Esophagus muscularis mucosa (tissue), 4 donors: ENCODE measurements around the gene PLD4. TPM values are rescaled to one million over a fixed set of nuclear protein-coding genes. Genes with fewer than 3 reads are reported as not detected.

Experiments
- DNase-seq: peaks from one replicate; pipeline ENCODE4 v3.0.0-alpha.2; 2017; ENCODE audit errors: extremely low spot score
- H3K27ac ChIP-seq, 4 donors: fragments of 200-600 bp; sonication (generic); replicated peaks in 1 of 4; 1 replicate in 3 of 4; 2 replicates in 1 of 4; pipeline ENCODE4 v1.5.1; 2016 to 2019; ENCODE audit warnings: mild to moderate bottlenecking in 1 of 4
- H3K27me3 ChIP-seq, 4 donors: fragments of 200-600 bp; sonication (generic); one replicate each; pipeline versions ENCODE4 v1.5.1 to v1.6.0; 2016 to 2019
- H3K36me3 ChIP-seq, 4 donors: fragments of 200-600 bp; sonication (generic); one replicate each; pipeline ENCODE4 v1.5.1; 2016 to 2019
- H3K4me1 ChIP-seq, 4 donors: fragments of 200-600 bp; sonication (generic); one replicate each; pipeline ENCODE4 v1.5.1; 2016 to 2019
- H3K4me3 ChIP-seq, 4 donors: fragments of 200-600 bp; sonication (generic); 1 replicate in 2 of 4; 2 replicates in 2 of 4; pipeline ENCODE4 v1.5.1; 2016 to 2019; ENCODE audit warnings: mild to moderate bottlenecking in 4 of 4, moderate library complexity in 1 of 4
- H3K9me3 ChIP-seq, 4 donors: fragments of 200-600 bp; sonication (generic); 1 replicate in 3 of 4; 2 replicates in 1 of 4; pipeline ENCODE4 v1.5.1; 2016 to 2019
- EP300 ChIP-seq: sonication (generic); formaldehyde crosslinking; IDR thresholded peaks from one replicate; pipeline ENCODE4 v1.6.1; 2017; ENCODE audit warnings: antibody characterized with exemption
- POLR2A ChIP-seq: fragments of 450-650 bp; IDR thresholded peaks from one replicate; pipeline ENCODE4 v1.6.1; 2017; ENCODE audit warnings: antibody characterized with exemption, moderate library complexity, mild to moderate bottlenecking, low read depth
- POLR2AphosphoS5 ChIP-seq, 2 donors: sonication (generic); formaldehyde crosslinking; IDR thresholded peaks; one replicate each; pipeline ENCODE4 v1.6.1; 2017; ENCODE audit warnings: antibody characterized with exemption in 2 of 2
- WGBS: methylation state at CpG from one replicate; pipeline ENCODE4 v1.1.5; 2018; 5-methylcytosine and 5-hydroxymethylcytosine counted together
- intact Hi-C: fragments of 100-400 bp; cut with DNase I; formaldehyde crosslinking; loops from one replicate; pipeline ENCODE4 v1.15.1; 2023
- total RNA-seq, 4 donors: library from RNA; depleted of rRNA; stranded (reverse); fragments of >200 nt; gene quantifications; one replicate each; pipeline versions ENCODE4 v1.1.0 to v1.2.1, GENCODE V29; 2016
- TF ChIP-seq, protein P1 (sequence below), 3 experiments: fragments of 200-600 bp in 2 of 3; fragments of 450-650 bp in 1 of 3; sonication (generic) in 2 of 3; IDR thresholded peaks; one replicate each; pipeline ENCODE4 v1.5.1; 2017 to 2019; ENCODE audit warnings: antibody characterized with exemption in 3 of 3, mild to moderate bottlenecking in 2 of 3, moderate library complexity in 1 of 3

PLD4 gene
- total RNA-seq, 4 donors from 2014 or later, result under 0.01 to 0.50 (median 0.15) TPM

DNA sequence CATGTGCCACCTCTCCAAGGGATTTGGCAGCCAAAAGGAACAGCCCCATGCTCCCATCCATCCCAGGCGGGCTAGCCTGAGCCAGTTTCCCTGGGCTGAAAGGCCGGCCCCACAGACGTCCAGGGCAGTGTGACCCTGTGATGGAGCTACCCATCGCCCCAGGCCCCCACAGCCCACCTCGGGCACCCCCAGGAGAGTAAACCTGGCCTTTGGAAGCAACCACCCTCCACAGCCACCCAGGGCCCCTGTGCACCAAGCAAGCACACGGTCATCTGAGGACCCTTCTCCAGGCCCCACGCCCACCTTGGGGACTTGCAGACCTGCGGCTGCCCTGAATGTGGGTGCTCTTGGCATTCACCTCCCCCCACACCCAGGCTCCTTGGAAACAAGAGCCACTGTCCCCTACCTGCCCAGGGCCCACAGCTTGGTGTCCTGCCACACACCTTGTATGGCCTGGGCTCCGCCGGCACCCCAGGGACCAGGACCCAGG, 45.1 kb downstream of the PLD4 start:
- Histone ChIP-seq H3K36me3 (peaks cover 0 to 3% (median 0%) of the 10 kb centered on the region in 4 donors), H3K4me1 (peaks cover 70 to 95% (median 94%) of the 10 kb centered on the region in 4 donors), H3K4me3 (peak overlapping the region; percentile 54 to 66 (median 60)), H3K9me3 (no peaks in the 10 kb centered on the region), H3K27ac (peak overlapping the region; percentile 87 to 99 (median 94)), H3K27me3 (peaks cover 0 to 5% (median 0%) of the 10 kb centered on the region in 4 donors)
- TF ChIP-seq POLR2AphosphoS5 (IDR thresholded peaks at IDR 0.05) (no peak), EP300 (no peak), POLR2A (no peak)
- TF ChIP-seq, protein P1, sequence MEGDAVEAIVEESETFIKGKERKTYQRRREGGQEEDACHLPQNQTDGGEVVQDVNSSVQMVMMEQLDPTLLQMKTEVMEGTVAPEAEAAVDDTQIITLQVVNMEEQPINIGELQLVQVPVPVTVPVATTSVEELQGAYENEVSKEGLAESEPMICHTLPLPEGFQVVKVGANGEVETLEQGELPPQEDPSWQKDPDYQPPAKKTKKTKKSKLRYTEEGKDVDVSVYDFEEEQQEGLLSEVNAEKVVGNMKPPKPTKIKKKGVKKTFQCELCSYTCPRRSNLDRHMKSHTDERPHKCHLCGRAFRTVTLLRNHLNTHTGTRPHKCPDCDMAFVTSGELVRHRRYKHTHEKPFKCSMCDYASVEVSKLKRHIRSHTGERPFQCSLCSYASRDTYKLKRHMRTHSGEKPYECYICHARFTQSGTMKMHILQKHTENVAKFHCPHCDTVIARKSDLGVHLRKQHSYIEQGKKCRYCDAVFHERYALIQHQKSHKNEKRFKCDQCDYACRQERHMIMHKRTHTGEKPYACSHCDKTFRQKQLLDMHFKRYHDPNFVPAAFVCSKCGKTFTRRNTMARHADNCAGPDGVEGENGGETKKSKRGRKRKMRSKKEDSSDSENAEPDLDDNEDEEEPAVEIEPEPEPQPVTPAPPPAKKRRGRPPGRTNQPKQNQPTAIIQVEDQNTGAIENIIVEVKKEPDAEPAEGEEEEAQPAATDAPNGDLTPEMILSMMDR (IDR thresholded peaks at IDR 0.05), result no peak
- DNase-seq, result no peak
- intact Hi-C loops, result loop anchor here (5.0 kb wide), 1 partner anchor 37 kb away; no protein-coding TSS in a partner anchor
- 60% methylated on average over 1 of the region's 10 CpGs for WGBS

DNA sequence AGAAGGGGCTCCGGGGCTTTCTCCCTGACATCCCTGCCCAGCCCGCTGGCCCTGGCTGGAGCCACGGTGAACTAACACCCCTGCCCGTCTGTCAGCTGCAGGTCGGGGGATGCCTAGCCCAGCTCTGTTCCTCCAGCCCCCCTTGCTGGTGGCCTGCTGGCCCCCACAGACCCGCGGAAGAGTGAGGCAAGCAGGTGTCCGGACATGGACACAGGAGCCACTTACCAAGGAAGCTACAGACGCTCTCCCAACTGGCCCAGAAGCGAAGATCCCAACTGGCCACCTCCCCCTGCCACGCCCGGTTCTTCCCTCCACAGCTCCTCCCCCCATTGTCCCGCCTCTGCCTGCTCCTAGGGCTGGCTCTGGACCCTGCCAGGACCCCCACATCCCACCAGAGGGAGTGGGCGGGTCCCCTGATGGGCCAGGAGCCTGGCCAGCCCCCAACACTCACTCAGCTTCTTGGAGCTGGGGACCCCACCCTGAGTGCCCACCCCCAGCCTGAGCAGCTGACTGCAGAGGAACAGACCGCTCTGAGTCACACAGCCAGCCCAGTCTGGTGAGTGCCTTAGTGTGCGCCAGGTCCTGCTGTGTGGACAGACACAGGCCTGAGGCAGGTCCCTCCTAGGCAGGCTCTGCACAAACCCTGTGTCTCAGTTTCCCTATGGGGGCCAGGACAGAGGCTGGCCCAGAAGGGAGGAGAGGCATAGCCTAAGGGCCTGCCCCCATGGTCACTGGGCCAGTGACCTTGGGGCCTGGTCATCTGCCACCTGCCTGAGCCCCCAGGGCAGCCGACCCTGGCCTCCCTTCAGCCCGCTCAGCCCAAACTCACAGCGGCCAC, 45.8 kb downstream of the PLD4 start:
- DNase-seq, result no peak
- WGBS, result 38% methylated on average over 8 of the region's 19 CpGs
- Histone ChIP-seq H3K27me3 (peaks cover 0 to 5% (median 0%) of the 10 kb centered on the region in 4 donors), H3K36me3 (peaks cover 0 to 3% (median 0%) of the 10 kb centered on the region in 4 donors), H3K4me3 (peak overlapping the region; percentile 54 to 66 (median 60)), H3K4me1 (peaks cover 76 to 100% (median 100%) of the 10 kb centered on the region in 4 donors), H3K9me3 (no peaks in the 10 kb centered on the region), H3K27ac (peak overlapping the region; percentile 87 to 99 (median 94))
- TF ChIP-seq EP300 (no peak), POLR2A (peak; percentile 21), POLR2AphosphoS5 (IDR thresholded peaks at IDR 0.05) (peak; percentile 81 to 95)
- TF ChIP-seq, protein P1 (IDR thresholded peaks at IDR 0.05), result no peak
- intact Hi-C loops, result loop anchor here (5.0 kb wide), 1 partner anchor 38 kb away; no protein-coding TSS in a partner anchor

DNA sequence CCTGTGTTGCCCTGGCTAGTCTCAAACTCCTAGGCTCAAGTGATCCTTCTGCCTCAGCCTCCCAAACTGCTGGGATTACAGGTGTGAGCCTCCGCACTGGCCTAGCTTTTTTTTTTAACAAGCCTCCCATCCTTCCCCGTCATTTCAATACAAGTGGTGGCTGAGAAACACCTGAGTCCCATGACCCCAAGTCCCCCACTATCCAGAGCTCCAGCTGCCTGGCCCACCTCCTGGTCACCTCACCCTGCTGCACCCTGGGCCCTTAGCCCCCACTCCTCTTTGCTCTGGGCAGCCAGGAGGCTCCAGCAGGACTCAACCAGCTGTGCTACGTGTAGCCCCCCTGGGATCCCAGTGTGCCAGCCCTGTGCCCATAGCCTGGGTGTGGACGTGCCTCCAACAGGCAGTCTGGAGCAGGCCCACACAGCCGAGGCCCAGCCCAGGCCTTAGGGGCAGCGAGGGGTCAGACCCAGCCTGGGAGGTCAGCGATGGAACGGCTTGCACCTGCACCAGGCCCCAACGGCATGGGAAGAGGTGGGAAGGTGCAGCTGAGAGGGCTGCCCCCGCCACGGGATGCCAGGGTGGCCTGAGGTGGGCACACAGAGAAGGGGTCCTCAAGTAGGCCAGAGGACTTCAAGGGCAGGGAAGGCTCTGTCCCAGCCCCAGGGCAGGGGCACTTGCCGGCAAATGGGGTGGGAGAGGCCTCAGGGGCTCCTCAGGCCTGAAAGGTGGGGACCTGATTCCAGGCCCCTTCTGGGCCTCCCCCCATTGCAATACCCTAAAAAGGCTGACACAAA, 47.0 kb downstream of the PLD4 start:
- Histone ChIP-seq H3K27me3 (peaks cover 0 to 5% (median 0%) of the 10 kb centered on the region in 4 donors), H3K9me3 (no peaks in the 10 kb centered on the region), H3K36me3 (no peaks in the 10 kb centered on the region), H3K4me1 (peaks cover 84 to 100% (median 100%) of the 10 kb centered on the region in 4 donors), H3K4me3 (no peak overlapping the region), H3K27ac (peak overlapping the region; percentile 87 to 99 (median 94))
- TF ChIP-seq, protein P1 (IDR thresholded peaks at IDR 0.05), result no peak
- no peak for TF ChIP-seq POLR2A
- no peak for TF ChIP-seq POLR2AphosphoS5 (IDR thresholded peaks at IDR 0.05)
- no peak for TF ChIP-seq EP300
- WGBS, result 92% methylated on average over 4 of the region's 12 CpGs
- intact Hi-C loops, result loop anchor here (5.0 kb wide), 1 partner anchor 39 kb away; no protein-coding TSS in a partner anchor
- DNase-seq, result no peak

DNA sequence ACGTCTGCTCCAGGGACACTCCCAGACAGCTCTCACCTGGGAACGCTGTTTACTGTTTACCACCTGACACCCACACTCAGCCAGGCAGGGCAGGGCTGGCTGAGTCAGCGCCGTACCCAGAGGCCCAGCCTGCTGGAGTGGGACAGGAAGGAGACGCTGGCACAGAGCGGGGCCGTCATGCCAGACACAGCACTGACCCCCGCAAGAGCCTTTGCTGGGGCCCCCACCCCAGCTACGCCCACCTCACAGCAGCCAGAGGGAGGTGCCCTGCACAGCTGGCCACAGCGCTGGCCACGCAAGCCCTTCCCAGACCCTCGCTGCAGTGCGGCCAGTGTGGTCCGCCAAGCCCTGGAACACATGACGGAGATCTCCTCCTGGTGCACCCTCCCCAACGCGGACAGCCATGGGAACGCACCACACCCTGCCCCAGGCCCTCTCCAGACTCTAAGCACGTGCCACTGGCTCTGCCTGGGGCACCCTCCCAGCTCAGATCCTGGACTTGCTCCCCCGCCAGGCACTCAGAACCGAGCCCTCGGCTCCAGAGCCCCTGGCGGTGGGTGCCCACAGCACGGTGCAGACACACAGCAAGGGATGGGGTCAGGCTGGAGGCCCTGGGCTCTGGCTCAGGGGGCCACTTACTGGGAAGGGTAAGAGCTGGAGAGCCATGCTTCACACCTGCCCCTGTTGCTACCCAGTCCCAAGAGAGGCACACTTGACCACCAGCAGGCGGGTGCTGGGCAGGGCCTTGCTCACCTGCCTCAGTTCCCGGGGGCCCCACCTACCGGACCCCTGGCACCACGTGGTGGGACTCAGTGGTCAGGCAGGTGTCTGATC, 47.8 kb downstream of the PLD4 start:
- peak overlapping the region; percentile 87 to 99 (median 94) for H3K27ac ChIP-seq
- no peak for TF ChIP-seq POLR2A
- TF ChIP-seq, protein P1 (IDR thresholded peaks at IDR 0.05), result no peak
- no peak for TF ChIP-seq EP300
- peak; percentile 47 to 60 for TF ChIP-seq POLR2AphosphoS5 (IDR thresholded peaks at IDR 0.05)
- no peaks in the 10 kb centered on the region for H3K36me3 ChIP-seq
- peak overlapping the region in 3 of 4 donors; percentile 17 to 32 (median 23) for H3K4me3 ChIP-seq
- intact Hi-C loops, result loop anchor here (5.0 kb wide), 1 partner anchor 40 kb away; no protein-coding TSS in a partner anchor
- H3K27me3 ChIP-seq, result peaks cover 0 to 5% (median 0%) of the 10 kb centered on the region in 4 donors
- H3K9me3 ChIP-seq, result no peaks in the 10 kb centered on the region
- no peak for DNase-seq
- H3K4me1 ChIP-seq, result peaks cover 84 to 100% (median 100%) of the 10 kb centered on the region in 4 donors
- 59% methylated on average over 20 of the region's 28 CpGs for WGBS
